PC-9 (cell line): ENCODE data around the gene MSH4.
"Not testable (repeated sequence)": the region's sequence is repeated elsewhere in the genome, so short reads cannot be mapped to it uniquely, and the experiment has no call there.

Source experiments
- CTCF ChIP-seq: fragments of 200-600 bp; sonication (generic); conservative IDR thresholded peaks from 2 replicates; pipeline ENCODE4 v1.6.1; 2017; ENCODE audit warnings: mixed run types, antibody characterized with exemption, mild to moderate bottlenecking, moderate library complexity
- EZH2 ChIP-seq: fragments of 200-600 bp; sonication (generic); IDR thresholded peaks from 2 replicates; pipeline ENCODE4 v1.8.0; 2017; ENCODE audit warnings: antibody characterized with exemption, low read depth

DNA sequence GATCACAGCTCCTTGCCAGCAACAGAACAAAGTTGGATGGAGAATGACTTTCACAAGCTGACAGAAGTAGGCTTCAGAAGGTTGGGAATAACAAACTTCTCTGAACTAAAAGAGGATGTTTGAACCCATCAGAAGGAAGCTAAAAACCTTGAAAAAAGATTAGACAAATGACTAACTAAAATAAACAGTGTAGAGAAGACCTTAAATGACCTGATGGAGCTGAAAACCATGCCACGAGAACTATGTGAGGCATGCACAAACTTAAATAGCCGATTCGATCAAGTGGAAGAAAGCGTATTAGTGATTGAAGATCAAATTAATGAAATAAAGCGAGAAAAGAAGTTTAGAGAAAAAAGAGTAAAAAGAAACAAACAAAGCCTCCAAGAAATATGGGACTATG lies 18.0 kb upstream of the MSH4 start:
- TF ChIP-seq CTCF, EZH2: not testable (repeated sequence)
